Endothelial cell (in vitro differentiated cells): Measurements from ENCODE around the gene KRT34. TPM values are rescaled to one million over a fixed set of nuclear protein-coding genes. Genes with fewer than 3 reads are reported as not detected.

Experiments used
- DNase-seq: peaks from one replicate; pipeline ENCODE4 v3.0.0; 2021; ENCODE audit warnings: low spot score
- H3K27ac Mint-ChIP-seq: one replicate; pipeline ENCODE4 v1.8.0; 2021; ENCODE audit warnings: mixed read lengths, inconsistent platforms; ENCODE audit not compliant: unreplicated experiment
- H3K27me3 Mint-ChIP-seq: one replicate; pipeline ENCODE4 v1.8.0; 2021; ENCODE audit warnings: mild to moderate bottlenecking, moderate library complexity, mixed read lengths, inconsistent platforms; ENCODE audit not compliant: unreplicated experiment
- H3K36me3 Mint-ChIP-seq: one replicate; pipeline ENCODE4 v1.8.0; 2021; ENCODE audit warnings: mild to moderate bottlenecking, low read depth, mixed read lengths, inconsistent platforms; ENCODE audit not compliant: unreplicated experiment
- H3K4me1 Mint-ChIP-seq: one replicate; pipeline ENCODE4 v1.8.0; 2021; ENCODE audit warnings: mild to moderate bottlenecking, mixed read lengths, inconsistent platforms; ENCODE audit not compliant: unreplicated experiment
- H3K4me3 Mint-ChIP-seq: one replicate; pipeline ENCODE4 v1.8.0; 2021; ENCODE audit warnings: mild to moderate bottlenecking, mixed read lengths, inconsistent platforms; ENCODE audit not compliant: unreplicated experiment
- H3K9me3 Mint-ChIP-seq: one replicate; pipeline ENCODE4 v1.8.0; 2021; ENCODE audit warnings: mixed read lengths, inconsistent platforms; ENCODE audit not compliant: unreplicated experiment
- total RNA-seq: library from RNA; stranded (reverse); fragmentation: NEBNext Ultra II Directional; extraction: Animal tissue kit (Norgen Biotek cat#: 25700); gene quantifications from one replicate; pipeline ENCODE4 v1.2.1, GENCODE V29; 2021; ENCODE audit not compliant: unreplicated experiment
- TF ChIP-seq, protein P1 (sequence below): fragments of 200-600 bp; sonication (generic); IDR thresholded peaks from one replicate; pipeline ENCODE4 v1.5.0; 2021; ENCODE audit warnings: antibody characterized with exemption; ENCODE audit not compliant: unreplicated experiment

The KRT34 gene
- total RNA-seq, 1 donor from 2014 or later: not detected

- peak; percentile 30 for DNase-seq
- Mint-ChIP-seq H3K36me3 (no peaks in the 10 kb centered on the region), H3K9me3 (no peaks in the 10 kb centered on the region), H3K4me1 (no peaks in the 10 kb centered on the region), H3K4me3 (no peak overlapping the region), H3K27ac (no peak overlapping the region), H3K27me3 (peaks cover 1% of the 10 kb centered on the region)
- TF ChIP-seq, protein P1, sequence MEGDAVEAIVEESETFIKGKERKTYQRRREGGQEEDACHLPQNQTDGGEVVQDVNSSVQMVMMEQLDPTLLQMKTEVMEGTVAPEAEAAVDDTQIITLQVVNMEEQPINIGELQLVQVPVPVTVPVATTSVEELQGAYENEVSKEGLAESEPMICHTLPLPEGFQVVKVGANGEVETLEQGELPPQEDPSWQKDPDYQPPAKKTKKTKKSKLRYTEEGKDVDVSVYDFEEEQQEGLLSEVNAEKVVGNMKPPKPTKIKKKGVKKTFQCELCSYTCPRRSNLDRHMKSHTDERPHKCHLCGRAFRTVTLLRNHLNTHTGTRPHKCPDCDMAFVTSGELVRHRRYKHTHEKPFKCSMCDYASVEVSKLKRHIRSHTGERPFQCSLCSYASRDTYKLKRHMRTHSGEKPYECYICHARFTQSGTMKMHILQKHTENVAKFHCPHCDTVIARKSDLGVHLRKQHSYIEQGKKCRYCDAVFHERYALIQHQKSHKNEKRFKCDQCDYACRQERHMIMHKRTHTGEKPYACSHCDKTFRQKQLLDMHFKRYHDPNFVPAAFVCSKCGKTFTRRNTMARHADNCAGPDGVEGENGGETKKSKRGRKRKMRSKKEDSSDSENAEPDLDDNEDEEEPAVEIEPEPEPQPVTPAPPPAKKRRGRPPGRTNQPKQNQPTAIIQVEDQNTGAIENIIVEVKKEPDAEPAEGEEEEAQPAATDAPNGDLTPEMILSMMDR: peak; percentile 51
Measured at GRCh38 chr17:41417576-41418015, 35.5 kb upstream of the KRT34 start.

GRCh38 chr17:41417127-41417526 is 35.0 kb upstream of the KRT34 start:
- H3K27me3 Mint-ChIP-seq: peaks cover 1% of the 10 kb centered on the region
- no peaks in the 10 kb centered on the region for H3K4me1 Mint-ChIP-seq
- TF ChIP-seq, protein P1: no peak
- no peaks in the 10 kb centered on the region for H3K9me3 Mint-ChIP-seq
- H3K4me3 Mint-ChIP-seq: no peak overlapping the region
- H3K36me3 Mint-ChIP-seq: no peaks in the 10 kb centered on the region
- no peak overlapping the region for H3K27ac Mint-ChIP-seq
- no peak for DNase-seq

DNA sequence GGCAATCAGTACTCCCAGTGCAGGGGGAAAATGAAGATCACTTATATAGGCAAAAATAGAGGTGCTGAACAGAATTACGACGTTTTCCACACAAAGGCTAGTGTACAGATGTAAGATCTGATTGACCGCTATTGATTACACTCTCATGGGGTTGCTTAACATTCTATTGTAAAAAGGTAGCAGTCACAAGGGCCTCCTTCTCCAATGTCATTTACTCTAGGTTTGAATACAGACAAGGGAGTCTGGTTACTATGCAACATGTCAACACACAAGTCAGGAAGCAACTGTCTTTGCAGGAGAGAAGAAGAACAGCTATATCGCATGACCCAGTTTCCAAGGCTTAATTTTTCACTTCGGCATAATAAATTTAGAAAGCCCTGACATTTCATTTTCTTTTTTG is 34.4 kb upstream of the KRT34 start:
- no peak overlapping the region for H3K27ac Mint-ChIP-seq
- H3K27me3 Mint-ChIP-seq: peaks cover 1% of the 10 kb centered on the region
- no peaks in the 10 kb centered on the region for H3K9me3 Mint-ChIP-seq
- DNase-seq: no peak
- H3K4me3 Mint-ChIP-seq: no peak overlapping the region
- H3K4me1 Mint-ChIP-seq: no peaks in the 10 kb centered on the region
- TF ChIP-seq, protein P1: no peak
- H3K36me3 Mint-ChIP-seq: no peaks in the 10 kb centered on the region

DNA sequence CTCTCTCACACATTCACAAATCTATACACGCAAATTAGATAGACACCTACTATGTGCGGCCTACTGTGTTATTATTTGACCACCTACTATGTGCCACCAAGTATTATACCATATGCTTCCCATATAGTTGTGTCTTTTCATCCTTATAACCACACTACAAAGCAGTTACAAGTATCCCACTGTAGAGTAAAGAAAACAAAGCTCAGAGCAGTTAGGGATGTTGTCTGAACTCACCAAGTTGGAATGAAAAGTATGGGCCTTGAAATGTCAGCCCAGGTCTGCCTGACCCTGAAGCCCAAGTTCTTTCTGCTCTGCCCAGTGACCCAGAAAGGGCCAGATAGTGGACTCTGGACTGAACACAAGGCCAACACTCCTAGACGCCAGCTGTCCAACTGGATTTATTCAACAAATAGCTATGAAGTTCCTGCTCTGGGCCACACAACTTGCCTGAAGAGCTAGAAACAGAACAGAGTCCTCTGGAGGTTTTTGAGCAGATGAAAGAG is 33.8 kb upstream of the KRT34 start:
- DNase-seq: no peak
- no peak overlapping the region for H3K27ac Mint-ChIP-seq
- no peaks in the 10 kb centered on the region for H3K9me3 Mint-ChIP-seq
- TF ChIP-seq, protein P1: no peak
- H3K4me1 Mint-ChIP-seq: no peaks in the 10 kb centered on the region
- H3K36me3 Mint-ChIP-seq: no peaks in the 10 kb centered on the region
- H3K27me3 Mint-ChIP-seq: peaks cover 1% of the 10 kb centered on the region
- no peak overlapping the region for H3K4me3 Mint-ChIP-seq

GRCh38 chr17:41415411-41415810 is 33.3 kb upstream of the KRT34 start:
- no peak for DNase-seq
- TF ChIP-seq, protein P1: no peak
- Mint-ChIP-seq H3K36me3 (no peaks in the 10 kb centered on the region), H3K4me3 (no peak overlapping the region), H3K27ac (no peak overlapping the region), H3K27me3 (peaks cover 1% of the 10 kb centered on the region), H3K4me1 (no peaks in the 10 kb centered on the region), H3K9me3 (no peaks in the 10 kb centered on the region)
